ENCODE results near the gene GPD1.

Gene GPD1

GRCh38 chr12:50156641-50157040 lies 52.8 kb downstream of the GPD1 start:
- Histone ChIP-seq H3K14ac (ENCODE audit: low read length in 2 of 2) (no peak overlapping the region), H3K36me3 (ENCODE audit: control insufficient read depth in 1 of 2, insufficient read depth in 2 of 2, low read depth in 1 of 2, low read length in 2 of 2) (peaks cover 2 to 11% of the 10 kb centered on the region in 2 experiments), H3K79me1 (replicated peaks; ENCODE audit: low read length, poor library complexity, severe bottlenecking) (peaks cover 7% of the 10 kb centered on the region), H2AFZ (ENCODE audit: low read depth, low read length) (no peak overlapping the region), H2BK120ac (ENCODE audit: low read depth, low read length) (no peak overlapping the region), H2BK15ac (ENCODE audit: low read depth, poor library complexity, severe bottlenecking) (no peak overlapping the region), H3K9ac (ENCODE audit: low read length) (no peak overlapping the region), H3K27ac (ENCODE audit: low read length, poor library complexity, severe bottlenecking) (no peak overlapping the region), H3K27me3 (ENCODE audit: control insufficient read depth in 1 of 2, insufficient read depth in 1 of 2, low read length in 2 of 2) (no peaks in the 10 kb centered on the region), H2BK5ac (ENCODE audit: low read depth, low read length, poor library complexity, severe bottlenecking) (no peak overlapping the region), H4K91ac (ENCODE audit: low read length) (no peak overlapping the region), H3K4me2 (ENCODE audit: low read length, poor library complexity, severe bottlenecking) (no peak overlapping the region), H4K8ac (ENCODE audit: low read length) (no peak overlapping the region), H3K23ac (ENCODE audit: low read length in 2 of 2) (no peak overlapping the region), H3K4ac (ENCODE audit: low read depth in 1 of 2, low read length in 2 of 2) (no peak overlapping the region), H3K4me1 (ENCODE audit: control insufficient read depth, insufficient read depth, low read depth, low read length) (peaks cover 5% of the 10 kb centered on the region), H3K4me3 (ENCODE audit: insufficient read depth in 1 of 2, low read depth in 1 of 2, low read length in 2 of 2) (no peak overlapping the region), H2BK12ac (ENCODE audit: low read length in 2 of 2) (no peak overlapping the region), H3K18ac (ENCODE audit: low read depth in 1 of 2, low read length in 2 of 2) (no peak overlapping the region), H2AK5ac (ENCODE audit: low read length, severe bottlenecking) (no peak overlapping the region), H3K9me3 (ENCODE audit: control insufficient read depth, low read length) (no peaks in the 10 kb centered on the region)
- DNase-seq: no peak

- peaks cover 5% of the 10 kb centered on the region for H3K4me1 ChIP-seq (ENCODE audit: control insufficient read depth, insufficient read depth, low read depth, low read length)
Measured at GRCh38 chr12:50157259-50157658, 53.5 kb downstream of the GPD1 start.

GRCh38 chr12:50160643-50161042 lies 56.8 kb downstream of the GPD1 start:
- Histone ChIP-seq H3K4me3 (ENCODE audit: insufficient read depth in 1 of 2, low read depth in 1 of 2, low read length in 2 of 2) (no peak overlapping the region), H2BK12ac (ENCODE audit: low read length in 2 of 2) (no peak overlapping the region), H3K79me1 (replicated peaks; ENCODE audit: low read length, poor library complexity, severe bottlenecking) (peaks cover 4% of the 10 kb centered on the region), H2BK5ac (ENCODE audit: low read depth, low read length, poor library complexity, severe bottlenecking) (no peak overlapping the region), H4K91ac (ENCODE audit: low read length) (no peak overlapping the region), H3K4me1 (ENCODE audit: control insufficient read depth, insufficient read depth, low read depth, low read length) (peaks cover 6% of the 10 kb centered on the region), H3K27me3 (ENCODE audit: control insufficient read depth in 1 of 2, insufficient read depth in 1 of 2, low read length in 2 of 2) (no peaks in the 10 kb centered on the region), H3K36me3 (ENCODE audit: control insufficient read depth in 1 of 2, insufficient read depth in 2 of 2, low read depth in 1 of 2, low read length in 2 of 2) (peaks cover 0 to 6% of the 10 kb centered on the region in 2 experiments), H2BK15ac (ENCODE audit: low read depth, poor library complexity, severe bottlenecking) (no peak overlapping the region), H3K4ac (ENCODE audit: low read depth in 1 of 2, low read length in 2 of 2) (no peak overlapping the region), H2BK120ac (ENCODE audit: low read depth, low read length) (no peak overlapping the region), H2AK5ac (ENCODE audit: low read length, severe bottlenecking) (no peak overlapping the region), H3K4me2 (ENCODE audit: low read length, poor library complexity, severe bottlenecking) (no peak overlapping the region), H3K9me3 (ENCODE audit: control insufficient read depth, low read length) (no peaks in the 10 kb centered on the region), H3K27ac (ENCODE audit: low read length, poor library complexity, severe bottlenecking) (no peak overlapping the region), H4K8ac (ENCODE audit: low read length) (no peak overlapping the region), H2AFZ (ENCODE audit: low read depth, low read length) (no peak overlapping the region), H3K18ac (ENCODE audit: low read depth in 1 of 2, low read length in 2 of 2) (no peak overlapping the region), H3K23ac (ENCODE audit: low read length in 2 of 2) (no peak overlapping the region), H3K14ac (ENCODE audit: low read length in 2 of 2) (no peak overlapping the region), H3K9ac (ENCODE audit: low read length) (no peak overlapping the region)
- no peak for DNase-seq

More at GRCh38 chr12:50157259-50157658, 53.5 kb downstream of the GPD1 start:
- Histone ChIP-seq H3K4ac (ENCODE audit: low read depth in 1 of 2, low read length in 2 of 2) (no peak overlapping the region), H2BK15ac (ENCODE audit: low read depth, poor library complexity, severe bottlenecking) (no peak overlapping the region), H2AFZ (ENCODE audit: low read depth, low read length) (no peak overlapping the region), H4K8ac (ENCODE audit: low read length) (no peak overlapping the region), H2BK5ac (ENCODE audit: low read depth, low read length, poor library complexity, severe bottlenecking) (no peak overlapping the region), H3K79me1 (replicated peaks; ENCODE audit: low read length, poor library complexity, severe bottlenecking) (peaks cover 5% of the 10 kb centered on the region), H3K9ac (ENCODE audit: low read length) (no peak overlapping the region), H3K23ac (ENCODE audit: low read length in 2 of 2) (no peak overlapping the region), H3K14ac (ENCODE audit: low read length in 2 of 2) (no peak overlapping the region), H3K9me3 (ENCODE audit: control insufficient read depth, low read length) (no peaks in the 10 kb centered on the region), H3K18ac (ENCODE audit: low read depth in 1 of 2, low read length in 2 of 2) (no peak overlapping the region), H3K36me3 (ENCODE audit: control insufficient read depth in 1 of 2, insufficient read depth in 2 of 2, low read depth in 1 of 2, low read length in 2 of 2) (peaks cover 2 to 11% of the 10 kb centered on the region in 2 experiments), H3K27me3 (ENCODE audit: control insufficient read depth in 1 of 2, insufficient read depth in 1 of 2, low read length in 2 of 2) (no peaks in the 10 kb centered on the region), H2AK5ac (ENCODE audit: low read length, severe bottlenecking) (no peak overlapping the region), H2BK12ac (ENCODE audit: low read length in 2 of 2) (no peak overlapping the region), H3K4me2 (ENCODE audit: low read length, poor library complexity, severe bottlenecking) (no peak overlapping the region), H2BK120ac (ENCODE audit: low read depth, low read length) (no peak overlapping the region), H4K91ac (ENCODE audit: low read length) (no peak overlapping the region), H3K4me3 (ENCODE audit: insufficient read depth in 1 of 2, low read depth in 1 of 2, low read length in 2 of 2) (no peak overlapping the region), H3K27ac (ENCODE audit: low read length, poor library complexity, severe bottlenecking) (no peak overlapping the region)
- no peak for DNase-seq
- no CpG with 5 or more reads among the region's 2 CpGs for WGBS

All from mesenchymal stem cell (in vitro differentiated cells and primary cell).